Measurements from ENCODE around the gene USP17L27. TPM values are rescaled to one million over a fixed set of nuclear protein-coding genes. Genes with fewer than 3 reads are reported as not detected.
"Not testable (repeated sequence)": the region's sequence is repeated elsewhere in the genome, so short reads cannot be mapped to it uniquely, and the experiment has no call there.

Gene USP17L27
- not detected for total RNA-seq

GRCh38 chr4:9343848-9344247 lies at the start of gene USP17L27:
TSS of gene USP17L27 (plus strand) at chr4:9344148. CDS start at chr4:9344148, 0 bp downstream.
- H3K4me1 ChIP-seq; H3K27ac ChIP-seq (replicated peaks in 1 of 4); H3K4me3 ChIP-seq; DNase-seq (ENCODE audit: extremely low spot score); H3K9me3 ChIP-seq; intact Hi-C loops (cut with DNase I); H3K36me3 ChIP-seq; H3K27me3 ChIP-seq: not testable (repeated sequence)
- WGBS, result no CpG with 5 or more reads among the region's 15 CpGs

GRCh38 chr4:9324191-9324590 lies 19.8 kb upstream of the USP17L27 start:
- H3K27me3 ChIP-seq; H3K9me3 ChIP-seq; H3K36me3 ChIP-seq; H3K4me3 ChIP-seq; H3K27ac ChIP-seq (replicated peaks in 1 of 4); DNase-seq (ENCODE audit: extremely low spot score); intact Hi-C loops (cut with DNase I); H3K4me1 ChIP-seq: not testable (repeated sequence)
- WGBS, result 89% methylated on average over 5 of the region's 13 CpGs

GRCh38 chr4:9324865-9325264 lies 19.1 kb upstream of the USP17L27 start, which contains the start of gene USP17L24:
TSS of gene USP17L24 (plus strand) at chr4:9325165. CDS start at chr4:9325165, 0 bp downstream.
- H3K27me3 ChIP-seq; intact Hi-C loops (cut with DNase I): not testable (repeated sequence)

GRCh38 chr4:9329611-9330010 lies 14.3 kb upstream of the USP17L27 start, which contains the start of gene USP17L25:
TSS of gene USP17L25 (plus strand) at chr4:9329911. CDS start at chr4:9329911, 0 bp downstream.
- H3K27ac ChIP-seq (replicated peaks in 1 of 4); H3K36me3 ChIP-seq; DNase-seq (ENCODE audit: extremely low spot score); H3K4me1 ChIP-seq; H3K27me3 ChIP-seq; H3K4me3 ChIP-seq; H3K9me3 ChIP-seq; intact Hi-C loops (cut with DNase I): not testable (repeated sequence)
- no CpG with 5 or more reads among the region's 15 CpGs for WGBS

More at GRCh38 chr4:9324865-9325264, 19.1 kb upstream of the USP17L27 start, which contains the start of gene USP17L24:
- H3K9me3 ChIP-seq; H3K4me1 ChIP-seq; H3K36me3 ChIP-seq; H3K27ac ChIP-seq (replicated peaks in 1 of 4); DNase-seq (ENCODE audit: extremely low spot score); H3K4me3 ChIP-seq: not testable (repeated sequence)
- no CpG with 5 or more reads among the region's 15 CpGs for WGBS

GRCh38 chr4:9334358-9334757 lies 9.6 kb upstream of the USP17L27 start, which contains the start of gene USP17L26:
TSS of gene USP17L26 (plus strand) at chr4:9334658. CDS start at chr4:9334658, 0 bp downstream.
- H3K4me3 ChIP-seq; H3K36me3 ChIP-seq; H3K4me1 ChIP-seq; DNase-seq (ENCODE audit: extremely low spot score); intact Hi-C loops (cut with DNase I); H3K27ac ChIP-seq (replicated peaks in 1 of 4); H3K27me3 ChIP-seq; H3K9me3 ChIP-seq: not testable (repeated sequence)
- WGBS, result no CpG with 5 or more reads among the region's 15 CpGs

- H3K9me3 ChIP-seq; H3K27me3 ChIP-seq; H3K4me1 ChIP-seq; DNase-seq (ENCODE audit: extremely low spot score); H3K27ac ChIP-seq (replicated peaks in 1 of 4); H3K36me3 ChIP-seq; intact Hi-C loops (cut with DNase I); H3K4me3 ChIP-seq: not testable (repeated sequence)
- WGBS, result no CpG with 5 or more reads among the region's 15 CpGs
These were observed 4.8 kb upstream of the USP17L27 start, which contains the start of gene USP17L5 for GRCh38 chr4:9339103-9339502. TSS of gene USP17L5 (plus strand) at chr4:9339403. CDS start at chr4:9339403, 0 bp downstream.

GRCh38 chr4:9348593-9348992 lies 4.6 kb downstream of the USP17L27 start, which contains the start of gene USP17L28:
TSS of gene USP17L28 (plus strand) at chr4:9348893. CDS start at chr4:9348893, 0 bp downstream.
- DNase-seq (ENCODE audit: extremely low spot score); H3K27ac ChIP-seq (replicated peaks in 1 of 4); H3K36me3 ChIP-seq; intact Hi-C loops (cut with DNase I); H3K4me3 ChIP-seq; H3K9me3 ChIP-seq; H3K27me3 ChIP-seq; H3K4me1 ChIP-seq: not testable (repeated sequence)
- WGBS, result no CpG with 5 or more reads among the region's 15 CpGs

GRCh38 chr4:9350866-9351265 lies 6.9 kb downstream of the USP17L27 start:
- H3K9me3 ChIP-seq; intact Hi-C loops (cut with DNase I); H3K4me1 ChIP-seq; DNase-seq (ENCODE audit: extremely low spot score); H3K4me3 ChIP-seq; H3K27me3 ChIP-seq; H3K36me3 ChIP-seq; H3K27ac ChIP-seq (replicated peaks in 1 of 4): not testable (repeated sequence)
- no CpG with 5 or more reads among the region's 18 CpGs for WGBS

- DNase-seq (ENCODE audit: extremely low spot score); H3K27ac ChIP-seq (replicated peaks in 1 of 4); H3K36me3 ChIP-seq; H3K4me1 ChIP-seq; intact Hi-C loops (cut with DNase I); H3K9me3 ChIP-seq; H3K27me3 ChIP-seq; H3K4me3 ChIP-seq: not testable (repeated sequence)
- WGBS, result no CpG with 5 or more reads among the region's 15 CpGs
These were observed 9.4 kb downstream of the USP17L27 start, which contains the start of gene USP17L29 for GRCh38 chr4:9353338-9353737. TSS of gene USP17L29 (plus strand) at chr4:9353638. CDS start at chr4:9353638, 0 bp downstream.

- H3K27ac ChIP-seq (replicated peaks in 1 of 4); H3K4me1 ChIP-seq; intact Hi-C loops (cut with DNase I); H3K9me3 ChIP-seq; DNase-seq (ENCODE audit: extremely low spot score); H3K27me3 ChIP-seq; H3K4me3 ChIP-seq; H3K36me3 ChIP-seq: not testable (repeated sequence)
- no CpG with 5 or more reads among the region's 15 CpGs for WGBS
These were observed 18.9 kb downstream of the USP17L27 start, which contains the start of gene USP17L30 for GRCh38 chr4:9362829-9363228. TSS of gene USP17L30 (plus strand) at chr4:9363129. CDS start at chr4:9363129, 0 bp downstream.

- 63% methylated on average over 1 of the region's 1 CpG for WGBS
These were observed 35.9 kb downstream of the USP17L27 start for GRCh38 chr4:9379881-9380280.

More at GRCh38 chr4:9379881-9380280, 35.9 kb downstream of the USP17L27 start:
- H3K9me3 ChIP-seq; intact Hi-C loops (cut with DNase I); H3K4me3 ChIP-seq; H3K4me1 ChIP-seq; H3K27ac ChIP-seq (replicated peaks in 1 of 4); DNase-seq (ENCODE audit: extremely low spot score); H3K36me3 ChIP-seq; H3K27me3 ChIP-seq: not testable (repeated sequence)
